GM19324 (cell line): ENCODE measurements around the gene OMG.
A peak's percentile ranks its signal among the peaks of the same experiment; 100 is the strongest.
"Not testable (repeated sequence)": the region's sequence is repeated elsewhere in the genome, so short reads cannot be mapped to it uniquely, and the experiment has no call there.

ENCODE experiments used
- ATAC-seq: cut with Tn5 transposase; IDR thresholded peaks from one replicate; pipeline ENCODE4 v1.9.1; 2021; ENCODE audit warnings: mild to moderate bottlenecking, moderate library complexity; ENCODE audit not compliant: unreplicated experiment, low FRiP score

Gene OMG, protein sequence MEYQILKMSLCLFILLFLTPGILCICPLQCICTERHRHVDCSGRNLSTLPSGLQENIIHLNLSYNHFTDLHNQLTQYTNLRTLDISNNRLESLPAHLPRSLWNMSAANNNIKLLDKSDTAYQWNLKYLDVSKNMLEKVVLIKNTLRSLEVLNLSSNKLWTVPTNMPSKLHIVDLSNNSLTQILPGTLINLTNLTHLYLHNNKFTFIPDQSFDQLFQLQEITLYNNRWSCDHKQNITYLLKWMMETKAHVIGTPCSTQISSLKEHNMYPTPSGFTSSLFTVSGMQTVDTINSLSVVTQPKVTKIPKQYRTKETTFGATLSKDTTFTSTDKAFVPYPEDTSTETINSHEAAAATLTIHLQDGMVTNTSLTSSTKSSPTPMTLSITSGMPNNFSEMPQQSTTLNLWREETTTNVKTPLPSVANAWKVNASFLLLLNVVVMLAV

DNA sequence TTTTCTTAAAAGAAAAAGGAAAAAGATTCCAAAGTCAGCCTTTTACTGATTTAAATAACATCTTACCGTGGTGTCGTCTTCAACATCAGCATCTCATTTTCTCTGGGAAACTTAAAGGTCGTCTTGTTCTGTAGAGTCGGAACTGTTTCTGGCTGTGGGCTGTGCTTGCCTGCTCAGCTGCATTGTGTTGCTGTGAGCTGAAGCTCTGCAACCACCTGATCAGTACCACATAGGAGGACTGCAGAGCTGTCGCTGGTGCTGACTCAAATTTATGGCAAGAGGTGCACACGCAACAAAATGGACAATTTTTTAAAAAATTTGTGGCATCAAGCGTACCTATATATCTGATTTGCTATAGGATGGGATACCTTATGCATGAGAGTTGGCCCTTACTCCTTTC lies at the start of gene OMG:
OMG (minus strand) TSS at position 150 of the 400 bp plus-strand sequence. CDS start 908 bp downstream, outside the sequence.
- no peak for ATAC-seq

- ATAC-seq: not testable (repeated sequence)
Observed at GRCh38 chr17:31345191-31345747, 48.2 kb upstream of the OMG start.

- ATAC-seq: no peak
Observed at GRCh38 chr17:31339906-31340661, 43.0 kb upstream of the OMG start.

DNA sequence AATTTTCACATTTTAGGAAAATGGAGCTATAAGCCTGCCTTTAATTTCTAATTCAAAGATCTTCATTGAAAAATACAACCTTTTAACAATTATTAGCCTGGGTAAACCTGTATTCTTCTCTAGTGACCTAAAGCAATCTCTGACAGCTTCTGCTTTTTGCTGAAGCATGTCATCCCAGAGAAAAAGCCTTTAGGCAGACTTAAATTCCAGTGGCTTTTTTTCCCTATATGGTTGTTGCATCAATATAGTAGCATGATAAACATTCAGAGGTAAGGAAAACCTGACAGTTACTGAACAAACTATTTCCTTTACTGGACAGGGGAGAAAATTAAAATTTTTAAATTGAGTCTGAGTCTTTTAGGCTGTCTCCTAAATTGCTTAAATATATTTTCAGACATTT lies 32.2 kb upstream of the OMG start:
- no peak for ATAC-seq

GRCh38 chr17:31328160-31328535 lies 31.1 kb upstream of the OMG start:
- ATAC-seq: no peak

GRCh38 chr17:31327534-31328159 lies 30.6 kb upstream of the OMG start:
- no peak for ATAC-seq

- ATAC-seq: no peak
Observed at GRCh38 chr17:31323551-31323950, 26.5 kb upstream of the OMG start.

DNA sequence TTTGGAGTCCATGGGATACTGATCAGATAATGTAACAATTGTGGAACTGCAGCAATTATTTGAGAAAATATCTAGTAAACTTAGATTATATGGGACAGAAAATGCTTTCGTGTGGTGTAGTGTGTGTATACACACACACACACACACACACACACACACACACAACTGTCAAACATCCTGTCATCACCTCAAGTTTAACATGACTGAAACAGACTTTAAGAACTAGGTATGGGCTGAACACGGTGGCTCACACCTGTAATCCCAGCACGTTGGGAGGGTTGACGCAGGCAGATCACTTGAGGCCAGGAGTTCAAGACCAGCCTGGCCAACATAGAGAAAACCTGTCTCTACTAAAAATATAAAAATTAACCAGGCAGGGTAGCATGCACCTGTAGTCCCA lies 24.9 kb upstream of the OMG start:
- no peak for ATAC-seq

DNA sequence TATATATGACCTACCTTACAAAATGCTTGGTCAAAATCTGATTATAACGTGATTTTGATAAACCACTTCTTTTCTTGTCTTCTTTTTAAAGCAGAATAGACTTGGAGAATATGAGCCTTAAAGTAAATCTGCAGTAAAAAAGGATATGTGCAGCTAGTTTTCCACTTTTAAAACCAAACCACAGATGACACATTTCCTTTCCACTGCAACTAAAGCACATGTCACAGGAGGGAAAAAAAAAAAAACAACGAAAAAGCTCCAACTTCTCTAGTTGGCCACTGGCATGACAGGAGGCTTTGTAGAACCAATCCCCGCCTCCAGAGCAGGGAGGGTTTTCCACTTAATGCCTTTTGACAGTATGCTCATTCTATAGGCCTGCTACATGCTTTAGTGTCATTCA lies 24.4 kb upstream of the OMG start, which contains the start of gene EVI2A:
EVI2A (minus strand) TSS at position 142 of the 400 bp plus-strand sequence. CDS start 2,609 bp downstream, outside the sequence.
- ATAC-seq: no peak

GRCh38 chr17:31320791-31321190 lies 23.8 kb upstream of the OMG start:
- ATAC-seq: no peak

- no peak for ATAC-seq
Observed at GRCh38 chr17:31320241-31320640, 23.2 kb upstream of the OMG start.

DNA sequence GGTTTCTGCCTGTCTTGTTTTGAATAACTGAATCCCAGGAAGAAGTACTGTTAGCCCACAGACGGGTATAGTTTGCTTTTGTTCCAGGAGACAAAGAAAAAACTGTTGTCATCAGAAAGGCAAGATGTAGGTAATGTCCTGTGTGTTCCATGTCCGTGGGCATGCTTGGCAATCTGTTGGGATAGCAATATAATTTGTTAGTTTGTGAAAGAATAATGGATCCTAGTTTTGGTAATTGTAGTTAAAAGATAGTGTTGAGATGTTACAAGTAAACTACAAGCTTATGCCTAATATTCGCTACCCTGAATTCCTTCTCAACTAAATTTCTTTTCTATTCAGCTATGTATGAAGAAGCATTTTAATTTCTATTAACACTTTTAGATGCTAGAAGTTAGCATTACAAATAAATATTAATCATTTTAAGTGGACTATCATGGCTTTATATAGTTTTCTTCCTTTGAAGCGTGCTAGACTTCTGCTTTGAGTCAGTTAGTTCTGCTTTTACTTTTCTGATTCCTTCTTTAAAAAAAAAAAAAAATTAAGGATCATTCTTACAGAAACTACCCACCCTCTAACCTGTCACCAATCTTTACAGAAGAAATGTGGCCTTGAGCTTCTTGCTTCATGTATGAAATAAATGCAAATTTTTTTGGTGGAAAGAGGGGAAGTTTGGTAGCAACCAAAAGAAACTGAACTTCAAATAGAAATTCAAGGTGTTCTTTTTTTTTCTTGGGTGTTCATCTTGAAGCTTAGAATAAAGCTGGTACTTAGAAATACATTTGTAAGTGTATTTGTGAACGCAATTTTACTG lies 22.0 kb upstream of the OMG start:
- peak; percentile 30 for ATAC-seq

GRCh38 chr17:31318298-31318801 lies 21.3 kb upstream of the OMG start:
- ATAC-seq: peak; percentile 51

DNA sequence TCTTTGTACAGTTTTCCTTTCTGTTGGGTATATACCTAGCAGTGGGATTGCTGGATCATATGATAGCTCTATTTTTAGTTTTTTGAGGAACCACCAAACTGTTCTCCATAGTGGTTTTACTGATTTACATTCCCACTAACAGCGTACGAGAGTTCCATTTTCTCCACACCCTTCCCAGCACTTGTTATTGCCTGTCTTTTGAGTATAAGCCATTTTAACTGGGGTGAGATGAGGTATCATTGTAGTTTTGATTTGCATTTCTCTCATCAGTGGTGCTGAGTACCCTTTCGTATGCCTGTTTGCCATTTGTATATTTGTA lies 17.7 kb upstream of the OMG start:
- ATAC-seq: no peak

DNA sequence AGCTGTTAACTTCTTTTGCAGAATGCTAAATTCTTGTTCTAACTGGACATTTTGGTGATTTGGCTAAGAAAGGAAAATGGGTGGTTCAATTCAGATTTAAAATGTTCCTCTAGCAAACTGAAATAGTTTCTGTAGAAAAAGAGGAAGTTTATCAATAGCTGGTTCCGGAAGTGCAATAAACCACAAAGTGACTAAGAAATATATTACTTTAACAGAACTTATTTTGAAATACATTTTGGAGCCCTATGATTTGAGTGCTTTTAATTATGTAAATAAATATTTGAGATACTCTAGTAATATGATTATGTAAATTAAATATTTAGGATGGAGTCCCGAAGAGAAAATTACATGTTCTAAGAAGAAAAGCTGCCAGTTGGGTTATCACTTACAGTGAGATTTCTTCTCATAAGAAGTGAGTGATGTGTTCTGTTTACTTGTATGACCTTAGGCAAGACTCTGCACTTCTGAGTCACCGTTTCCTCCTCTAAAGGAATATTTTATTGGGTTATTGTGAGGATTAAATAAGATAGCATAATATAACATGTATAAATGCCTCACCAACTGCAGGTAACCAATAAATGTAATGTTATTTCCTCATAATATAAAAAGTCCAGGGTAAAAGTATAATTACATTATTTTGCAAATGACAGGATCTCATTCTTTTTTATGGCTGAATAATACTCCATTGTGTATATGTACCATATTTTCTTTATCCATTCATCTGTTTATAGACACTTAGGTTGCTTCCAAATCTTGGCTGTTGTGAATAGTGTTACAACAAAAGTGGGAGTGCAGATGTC lies 17.1 kb upstream of the OMG start, which contains the start of gene EVI2B:
EVI2B (minus strand) TSS at position 73 of the 800 bp plus-strand sequence. CDS start 8,445 bp downstream, outside the sequence.
- no peak for ATAC-seq

DNA sequence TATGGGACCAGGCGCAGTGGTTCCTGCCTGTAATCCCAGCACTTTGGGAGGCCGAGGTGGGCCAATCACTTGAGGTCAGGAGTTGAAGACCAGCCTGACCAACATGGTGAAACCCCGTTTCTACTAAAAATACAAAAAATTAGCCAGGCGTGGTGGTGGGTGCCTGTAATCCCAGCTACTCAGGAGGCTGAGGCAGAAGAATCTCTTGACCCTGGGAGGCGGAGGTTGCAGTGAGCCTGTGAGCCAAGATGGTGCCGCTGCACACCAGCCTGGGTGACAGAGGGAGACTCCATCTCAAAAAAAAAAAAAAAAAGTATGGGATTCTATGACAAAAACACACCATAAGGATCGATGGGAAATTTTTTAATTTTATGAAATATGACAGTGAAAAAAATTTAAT lies 15.2 kb upstream of the OMG start:
- ATAC-seq: not testable (repeated sequence)

DNA sequence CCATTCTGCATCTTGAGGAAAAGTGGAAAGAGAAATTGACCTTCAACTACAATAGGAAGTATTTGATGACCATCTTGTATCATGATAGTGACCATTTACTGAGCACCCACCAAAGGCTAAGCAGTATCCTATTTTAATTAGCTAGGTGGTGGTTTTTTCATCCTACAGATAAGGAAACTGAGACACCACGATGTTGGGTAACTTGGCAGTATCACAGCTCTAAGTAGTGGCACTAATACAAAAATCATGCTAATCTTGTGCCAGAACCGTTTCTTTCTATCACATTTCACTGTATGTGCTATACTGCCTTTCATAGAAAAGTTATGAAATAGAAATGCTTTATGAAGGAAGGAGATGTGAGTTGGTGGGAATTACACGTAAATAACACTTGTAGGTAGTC lies 14.5 kb upstream of the OMG start:
- no peak for ATAC-seq

DNA sequence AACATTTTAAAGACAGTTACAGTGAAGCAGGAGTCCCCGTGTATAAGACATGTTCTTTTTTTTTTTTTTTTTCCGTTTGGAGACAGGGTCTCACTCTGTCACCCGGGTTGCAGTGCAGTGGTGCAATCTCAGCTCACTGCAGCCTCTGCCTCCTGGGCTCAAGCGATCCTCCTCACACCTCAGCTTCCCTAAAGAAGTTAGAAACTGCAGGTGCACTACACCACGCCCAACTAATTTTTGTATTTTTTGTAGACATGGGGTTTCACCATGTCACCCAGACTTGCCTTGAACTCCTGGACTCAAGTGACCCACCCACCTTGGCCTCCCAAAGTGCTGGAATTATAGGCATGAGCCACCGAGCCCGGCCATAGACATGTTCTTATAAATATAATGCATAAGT lies 13.8 kb upstream of the OMG start:
- no peak for ATAC-seq

- ATAC-seq: no peak
Observed at GRCh38 chr17:31310260-31310659, 13.2 kb upstream of the OMG start.
